ENCODE results near the gene TMCC2. TPM values are rescaled to one million over a fixed set of nuclear protein-coding genes. Genes with fewer than 3 reads are reported as not detected.

TMCC2 gene
- total RNA-seq, 3 donors from 2014 or later (not counting 1 experiment from before 2014, with no cell fraction given): 0.93 to 1.5 (median 1.1) TPM

GRCh38 chr1:205266611-205267305 is 39.0 kb downstream of the TMCC2 start:
- DNase-seq: no peak
- H3K36me3 ChIP-seq (ENCODE audit: control insufficient read depth, insufficient read depth, low read length): no peaks in the 10 kb centered on the region
- no peak overlapping the region for H3K4me3 ChIP-seq (ENCODE audit: low read length)
- Mint-ChIP-seq H3K4me3 (no peak overlapping the region), H3K27ac (no peak overlapping the region), H3K4me1 (peaks cover 0 to 15% of the 10 kb centered on the region in 2 donors), H3K9me3 (no peaks in the 10 kb centered on the region), H3K36me3 (no peaks in the 10 kb centered on the region), H3K27me3 (ENCODE audit: low read depth in 2 of 2) (peaks cover 0 to 8% of the 10 kb centered on the region in 2 donors)
- H3K9me3 ChIP-seq (ENCODE audit: control insufficient read depth, insufficient read depth, low read length): no peaks in the 10 kb centered on the region
- H3K27me3 ChIP-seq (ENCODE audit: control insufficient read depth, insufficient read depth, low read length): peaks cover 3% of the 10 kb centered on the region
- no peak for ATAC-seq
- no peak for TF ChIP-seq CTCF (IDR thresholded peaks at IDR 0.05)
- intact Hi-C loops (cut with micrococcal nuclease): no loop called here
- WGBS (ENCODE audit: insufficient coverage): 91% methylated on average over 10 of the region's 10 CpGs
- H3K4me1 ChIP-seq (ENCODE audit: control insufficient read depth, insufficient read depth, low read length): peaks cover 14% of the 10 kb centered on the region
- no peak overlapping the region for H3K27ac ChIP-seq (ENCODE audit: low read length)

GRCh38 chr1:205267306-205267902 is 39.7 kb downstream of the TMCC2 start:
- DNase-seq: no peak
- Mint-ChIP-seq H3K27me3 (ENCODE audit: low read depth in 2 of 2) (peaks cover 0 to 5% of the 10 kb centered on the region in 2 donors), H3K36me3 (no peaks in the 10 kb centered on the region), H3K4me1 (peaks cover 0 to 12% of the 10 kb centered on the region in 2 donors), H3K9me3 (no peaks in the 10 kb centered on the region), H3K27ac (no peak overlapping the region), H3K4me3 (no peak overlapping the region)
- H3K9me3 ChIP-seq (ENCODE audit: control insufficient read depth, insufficient read depth, low read length): no peaks in the 10 kb centered on the region
- intact Hi-C loops (cut with micrococcal nuclease): no loop called here
- peaks cover 11% of the 10 kb centered on the region for H3K4me1 ChIP-seq (ENCODE audit: control insufficient read depth, insufficient read depth, low read length)
- H3K27ac ChIP-seq (ENCODE audit: low read length): no peak overlapping the region
- H3K27me3 ChIP-seq (ENCODE audit: control insufficient read depth, insufficient read depth, low read length): no peaks in the 10 kb centered on the region
- ATAC-seq: no peak
- no peaks in the 10 kb centered on the region for H3K36me3 ChIP-seq (ENCODE audit: control insufficient read depth, insufficient read depth, low read length)
- no peak for TF ChIP-seq CTCF (IDR thresholded peaks at IDR 0.05)
- 61% methylated on average over 7 of the region's 8 CpGs for WGBS (ENCODE audit: insufficient coverage)
- H3K4me3 ChIP-seq (ENCODE audit: low read length): no peak overlapping the region

DNA sequence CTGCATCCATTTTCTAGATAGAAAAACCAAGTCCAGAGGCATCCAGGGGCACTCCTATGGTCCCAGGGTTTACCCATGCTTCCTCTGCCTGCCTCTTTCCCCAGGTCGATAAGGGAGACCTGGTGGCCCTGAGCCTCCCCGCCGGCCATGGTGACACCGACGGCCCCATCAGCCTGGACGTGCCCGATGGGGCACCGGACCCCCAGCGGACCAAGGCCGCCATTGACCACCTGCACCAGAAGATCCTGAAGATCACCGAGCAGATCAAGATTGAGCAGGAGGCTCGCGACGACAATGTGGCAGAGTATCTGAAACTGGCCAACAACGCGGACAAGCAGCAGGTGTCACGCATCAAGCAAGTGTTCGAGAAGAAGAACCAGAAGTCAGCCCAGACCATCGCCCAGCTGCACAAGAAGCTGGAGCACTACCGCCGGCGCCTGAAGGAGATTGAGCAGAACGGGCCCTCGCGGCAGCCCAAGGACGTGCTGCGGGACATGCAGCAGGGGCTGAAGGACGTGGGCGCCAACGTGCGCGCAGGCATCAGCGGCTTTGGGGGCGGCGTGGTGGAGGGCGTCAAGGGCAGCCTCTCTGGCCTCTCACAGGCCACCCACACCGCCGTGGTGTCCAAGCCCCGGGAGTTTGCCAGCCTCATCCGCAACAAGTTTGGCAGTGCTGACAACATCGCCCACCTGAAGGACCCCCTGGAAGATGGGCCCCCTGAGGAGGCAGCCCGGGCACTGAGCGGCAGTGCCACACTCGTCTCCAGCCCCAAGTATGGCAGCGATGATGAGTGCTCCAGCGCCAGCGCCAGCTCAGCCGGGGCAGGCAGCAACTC is 41.3 kb downstream of the TMCC2 start:
- no peaks in the 10 kb centered on the region for H3K27me3 ChIP-seq (ENCODE audit: control insufficient read depth, insufficient read depth, low read length)
- WGBS (ENCODE audit: insufficient coverage): 96% methylated on average over 48 of the region's 48 CpGs
- DNase-seq (no peak), ATAC-seq (no peak)
- H3K27ac Mint-ChIP-seq: no peak overlapping the region
- H3K4me1 ChIP-seq (ENCODE audit: control insufficient read depth, insufficient read depth, low read length): peaks cover 13% of the 10 kb centered on the region
- intact Hi-C loops (cut with micrococcal nuclease): no loop called here
- H3K27ac ChIP-seq (ENCODE audit: low read length): no peak overlapping the region
- no peak for TF ChIP-seq CTCF (IDR thresholded peaks at IDR 0.05)
- H3K4me3 Mint-ChIP-seq: no peak overlapping the region
- no peaks in the 10 kb centered on the region for H3K36me3 ChIP-seq (ENCODE audit: control insufficient read depth, insufficient read depth, low read length)
- no peaks in the 10 kb centered on the region for H3K36me3 Mint-ChIP-seq
- no peaks in the 10 kb centered on the region for H3K9me3 Mint-ChIP-seq
- H3K4me3 ChIP-seq (ENCODE audit: low read length): no peak overlapping the region
- peaks cover 0 to 8% of the 10 kb centered on the region in 2 donors for H3K27me3 Mint-ChIP-seq (ENCODE audit: low read depth in 2 of 2)
- peaks cover 7 to 14% of the 10 kb centered on the region in 2 donors for H3K4me1 Mint-ChIP-seq
- H3K9me3 ChIP-seq (ENCODE audit: control insufficient read depth, insufficient read depth, low read length): no peaks in the 10 kb centered on the region
